Stimulated activated CD4-positive, alpha-beta T cell treated with anti-CD3 and anti-CD28 coated beads, Interleukin-15, amount 100 ng/mL, for 24 hours (primary cell): Measurements from ENCODE around the gene PLB1.

Source experiments
- DNase-seq: peaks from one replicate; pipeline ENCODE4 v3.0.0-alpha.2; 2020

The PLB1 gene

DNA sequence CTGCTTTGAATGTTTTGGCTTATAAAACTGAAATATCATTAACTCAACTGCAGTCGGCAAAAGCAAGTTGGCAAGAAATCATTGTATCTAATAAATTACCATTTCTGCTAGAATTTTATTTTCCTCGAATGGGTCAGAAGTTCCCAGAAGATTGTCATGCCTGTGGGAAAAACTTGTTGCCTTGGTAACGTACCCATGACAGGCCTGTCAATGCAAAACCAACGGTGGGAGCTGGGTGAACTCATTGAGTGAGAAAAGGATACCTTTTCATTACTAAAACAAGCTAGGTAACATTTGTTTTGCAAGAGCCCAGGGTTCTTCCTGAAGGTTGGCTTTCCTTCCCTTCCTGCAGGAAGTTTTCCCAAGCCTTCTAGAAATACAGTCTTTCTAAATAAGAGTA lies 9.5 kb downstream of the PLB1 start:
- DNase-seq, result no peak

DNA sequence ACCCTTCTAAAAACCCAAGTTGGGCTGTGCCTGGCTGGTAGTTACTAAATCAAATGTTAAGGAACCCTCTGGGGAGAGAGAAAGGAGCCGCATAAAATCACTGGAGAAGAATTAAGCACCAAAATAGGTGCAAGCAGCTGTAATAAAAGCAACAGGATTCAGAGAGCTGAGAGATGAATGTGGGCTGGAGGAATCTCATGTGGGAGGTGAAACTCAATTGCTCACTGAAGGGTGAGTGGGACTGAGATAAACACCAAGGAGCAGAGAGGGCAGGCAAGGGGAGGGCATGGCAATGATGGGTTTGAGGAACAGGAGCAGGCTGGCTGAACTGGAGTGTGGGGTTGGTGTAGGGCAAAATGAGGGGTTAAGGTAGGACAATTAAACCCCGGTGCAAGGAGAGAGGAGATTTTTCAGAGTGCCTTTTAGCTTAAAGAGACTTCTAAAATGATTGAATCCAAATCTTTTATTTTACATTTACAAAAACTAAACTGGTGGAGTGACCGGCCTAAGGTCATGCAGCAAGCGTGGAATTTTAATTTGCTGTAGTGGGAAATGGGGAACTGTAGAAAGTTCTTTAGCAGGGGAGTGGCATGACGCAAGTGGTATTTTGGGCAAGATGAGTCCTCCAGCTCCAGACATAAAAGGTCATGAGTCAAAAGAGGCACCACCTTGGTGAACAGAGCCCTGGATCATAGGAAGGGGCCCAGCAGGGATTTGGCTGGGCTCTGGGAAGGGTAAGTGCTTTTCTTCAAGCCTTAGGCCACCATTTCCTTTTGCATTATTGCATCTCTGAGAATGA lies 10.5 kb downstream of the PLB1 start:
- DNase-seq, result peak; percentile 16

DNA sequence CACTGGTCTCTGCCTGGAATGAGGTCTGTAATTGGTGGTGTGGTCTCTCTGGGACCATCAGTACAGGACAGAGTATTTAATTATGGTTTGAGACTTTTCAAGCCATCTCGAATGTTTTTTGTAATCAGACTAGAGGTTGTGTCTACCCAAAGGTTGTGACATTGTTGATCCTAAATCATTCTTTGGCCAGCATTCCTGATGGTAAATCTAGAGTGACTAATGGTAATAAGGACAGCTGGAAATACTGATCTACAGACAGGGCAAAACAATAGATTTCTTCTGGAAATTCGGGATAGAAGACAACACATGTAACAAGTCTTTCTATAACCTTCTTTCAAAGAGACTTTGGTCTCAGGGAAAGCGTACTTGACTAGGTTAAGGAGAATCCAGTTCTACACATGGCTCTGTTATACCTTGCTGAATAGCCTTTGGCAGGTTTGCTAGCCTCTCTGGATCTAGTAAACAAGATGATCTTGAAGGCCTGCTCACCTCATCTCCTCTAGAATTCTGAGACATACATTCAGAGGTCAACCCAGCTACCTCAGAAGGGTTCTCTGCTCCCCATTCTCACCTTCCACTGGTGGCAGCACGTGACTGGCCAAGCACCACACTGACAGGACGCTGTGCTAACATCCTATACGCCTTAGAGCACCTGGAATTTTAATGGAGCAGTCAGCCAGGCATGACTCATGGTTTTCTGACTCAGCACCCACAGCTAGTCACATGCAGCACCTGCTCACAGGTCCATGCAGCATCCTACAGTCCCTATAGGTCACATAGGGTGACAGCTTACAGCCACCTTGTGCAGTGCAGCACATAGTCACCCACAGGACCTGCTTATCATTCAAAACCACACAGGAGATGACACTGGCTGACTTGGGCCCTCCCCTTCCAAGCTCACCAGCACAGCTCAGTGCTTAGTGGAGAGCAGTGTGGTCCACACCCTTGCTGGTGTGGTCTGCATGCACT lies 12.2 kb downstream of the PLB1 start:
- DNase-seq, result peak; percentile 32

DNA sequence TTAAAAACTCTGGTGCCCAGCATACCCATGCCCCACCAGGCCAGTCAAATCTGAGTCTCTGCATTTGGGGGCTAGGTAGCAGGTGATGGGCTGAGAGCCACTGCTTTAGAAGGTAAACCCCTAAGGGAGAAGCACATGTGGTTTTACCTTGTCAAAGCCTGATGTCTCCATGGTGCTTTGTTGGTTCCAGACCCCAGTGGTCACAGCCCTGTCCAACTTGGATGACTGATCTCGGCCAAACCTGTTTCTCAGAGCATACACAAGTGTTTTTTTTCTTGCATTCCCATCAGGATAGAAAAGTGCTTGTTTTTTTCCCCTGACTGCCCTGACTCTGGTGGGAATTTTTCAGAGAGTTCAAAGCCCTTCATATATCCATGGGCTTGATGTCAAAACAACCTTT lies 13.5 kb downstream of the PLB1 start:
- no peak for DNase-seq

DNA sequence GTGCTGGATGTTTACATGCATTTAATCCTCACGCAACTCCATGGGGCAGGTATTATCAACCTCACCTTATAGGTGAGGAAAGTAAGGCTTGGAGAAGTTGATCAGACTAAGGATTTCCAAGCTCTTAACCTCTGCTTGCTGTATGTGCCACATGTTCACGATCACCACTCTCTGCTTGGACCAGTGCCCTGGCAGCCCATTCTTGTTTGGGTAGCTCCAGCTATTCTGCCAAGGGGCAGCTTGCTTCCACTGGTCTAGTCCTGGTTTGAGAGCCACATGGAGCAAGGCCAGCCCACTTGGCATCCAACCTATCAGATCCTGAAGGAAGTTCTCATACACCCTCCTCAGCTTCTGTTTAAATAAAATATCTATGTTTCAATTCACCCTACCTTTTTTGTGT lies 14.3 kb downstream of the PLB1 start:
- no peak for DNase-seq

DNA sequence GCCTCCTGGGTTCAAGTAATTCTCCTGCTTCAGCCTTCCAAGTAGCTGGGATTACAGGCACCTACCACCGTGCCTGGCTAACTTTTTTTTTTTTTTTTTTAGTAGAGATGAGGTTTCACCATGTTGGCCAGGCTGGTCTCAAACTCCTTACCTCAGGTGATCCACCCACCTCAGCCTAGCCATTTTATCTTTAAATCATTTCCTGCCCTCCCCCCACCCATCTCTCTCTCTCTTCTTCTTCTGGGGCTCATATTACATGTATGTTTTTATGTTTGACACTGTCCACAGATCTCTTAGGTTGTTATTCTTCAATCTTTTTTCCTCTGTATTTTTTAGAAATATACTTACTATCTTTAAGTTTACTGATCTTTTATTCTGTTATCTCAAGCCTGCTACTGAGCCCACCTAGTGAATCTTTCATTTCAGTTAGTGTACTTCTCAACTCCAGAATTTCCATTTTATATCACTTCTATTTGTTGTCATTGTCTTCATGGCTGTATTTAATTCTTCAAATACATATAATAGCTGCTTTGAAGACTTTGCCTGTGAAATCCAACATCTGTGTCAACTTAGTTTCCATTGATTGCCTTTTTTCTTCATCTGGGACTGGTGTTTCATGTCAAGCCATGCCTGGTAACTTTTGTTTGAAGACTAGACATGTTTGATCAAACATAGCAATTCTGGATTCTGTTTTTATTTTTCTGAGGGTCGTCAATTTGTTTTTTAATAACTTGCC lies 16.2 kb downstream of the PLB1 start:
- DNase-seq, result no peak

DNA sequence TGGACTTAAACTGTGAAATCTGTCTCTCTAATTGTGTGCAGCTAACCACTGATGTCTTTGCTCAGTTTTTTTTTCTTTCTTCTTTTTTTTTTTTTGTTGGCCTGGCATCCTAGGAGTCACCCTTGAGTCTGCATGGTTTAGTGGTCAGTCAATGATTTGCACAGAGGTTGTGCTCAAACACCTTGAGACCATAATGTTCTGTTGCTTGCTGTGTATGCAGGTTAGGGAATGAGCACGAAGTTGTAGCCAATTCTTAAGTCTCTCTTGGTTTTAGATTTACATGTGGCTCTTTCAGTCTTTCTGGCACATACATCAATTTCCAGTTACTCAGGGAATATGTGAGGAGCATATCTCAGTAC lies 16.7 kb downstream of the PLB1 start:
- DNase-seq, result no peak

DNA sequence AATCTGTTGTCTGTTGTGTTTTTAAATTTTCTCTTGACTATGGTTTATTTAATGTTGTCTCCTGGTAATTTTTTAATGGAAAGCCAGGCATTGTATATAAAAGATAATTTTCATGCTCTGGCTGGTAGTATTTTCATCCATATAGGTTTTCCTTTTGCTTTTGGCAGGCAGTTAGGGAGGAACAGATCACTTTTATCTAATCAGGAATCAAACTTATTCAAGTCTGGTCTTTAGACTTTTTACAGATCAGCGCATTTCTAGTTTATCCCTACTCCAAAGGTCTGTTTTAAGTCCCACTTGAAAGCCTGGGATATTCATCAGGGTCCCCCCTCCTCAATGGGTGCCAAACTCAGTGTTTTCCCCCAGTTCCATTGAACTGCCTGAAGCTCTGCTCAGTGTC lies 17.2 kb downstream of the PLB1 start:
- no peak for DNase-seq

DNA sequence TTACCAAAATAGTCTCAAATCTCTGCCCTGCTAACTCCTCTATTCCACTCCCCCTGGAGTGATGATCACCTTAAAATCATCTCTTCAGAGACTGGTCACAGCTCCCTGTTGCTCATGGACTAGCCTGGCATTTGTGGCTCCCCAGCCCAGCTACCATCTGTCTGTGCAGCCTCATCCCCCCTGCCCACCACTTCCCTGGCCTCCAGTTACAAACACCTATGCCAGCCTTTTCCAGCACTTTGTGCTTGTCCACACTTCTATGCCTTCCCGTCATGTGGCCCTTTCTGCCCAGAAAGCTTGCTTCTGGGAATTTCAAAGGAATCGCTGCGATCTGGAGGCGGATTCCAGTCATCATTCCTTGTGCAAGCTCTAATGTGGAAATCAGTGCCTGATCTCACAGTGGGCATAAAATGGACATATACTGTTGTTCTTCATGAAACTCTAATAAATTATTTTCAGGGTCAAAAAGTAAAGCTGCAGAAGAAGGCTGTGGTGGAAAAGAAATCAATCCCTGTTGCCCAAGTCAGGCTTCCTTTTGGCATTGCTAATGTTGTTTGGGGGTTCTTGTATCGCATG lies 19.4 kb downstream of the PLB1 start:
- DNase-seq, result no peak

DNA sequence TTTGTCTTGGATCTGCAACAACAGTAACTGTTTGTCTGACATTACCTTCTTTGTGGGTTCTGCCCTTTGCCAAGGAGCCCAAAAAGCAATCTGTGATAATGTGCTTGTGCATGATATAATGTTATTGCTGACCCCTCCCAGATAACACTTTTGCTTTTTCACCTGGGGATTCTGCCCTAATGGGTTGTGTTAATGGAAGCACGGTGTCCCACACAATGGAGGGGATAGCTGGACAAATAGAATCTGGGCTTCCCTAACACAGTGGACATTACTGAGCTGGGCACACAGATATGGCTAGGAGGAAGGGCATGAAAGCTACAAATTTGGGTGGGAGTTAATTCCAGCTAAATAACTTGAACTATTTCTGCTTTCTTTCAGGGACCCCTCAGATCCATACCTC lies 20.6 kb downstream of the PLB1 start:
- no peak for DNase-seq

DNA sequence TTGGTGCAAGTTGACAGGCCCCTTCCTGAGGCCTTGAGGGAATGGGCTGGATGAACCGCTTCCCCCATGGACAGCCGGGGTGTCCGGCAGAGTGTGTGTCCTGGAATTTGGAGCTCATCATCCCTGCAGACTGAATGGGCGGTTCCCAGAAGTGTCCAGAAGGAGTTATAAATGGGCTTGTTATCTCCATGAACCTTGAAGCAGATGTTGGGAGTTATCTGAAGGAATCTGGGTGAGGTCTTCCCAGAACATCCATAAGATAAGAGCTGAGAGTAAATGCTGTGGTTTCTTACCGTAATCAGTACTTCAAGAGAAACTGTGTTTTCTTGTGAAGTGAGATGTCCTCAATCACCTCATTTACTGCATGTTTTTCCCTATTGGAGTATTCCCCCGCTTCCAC lies 21.1 kb downstream of the PLB1 start:
- DNase-seq, result no peak

DNA sequence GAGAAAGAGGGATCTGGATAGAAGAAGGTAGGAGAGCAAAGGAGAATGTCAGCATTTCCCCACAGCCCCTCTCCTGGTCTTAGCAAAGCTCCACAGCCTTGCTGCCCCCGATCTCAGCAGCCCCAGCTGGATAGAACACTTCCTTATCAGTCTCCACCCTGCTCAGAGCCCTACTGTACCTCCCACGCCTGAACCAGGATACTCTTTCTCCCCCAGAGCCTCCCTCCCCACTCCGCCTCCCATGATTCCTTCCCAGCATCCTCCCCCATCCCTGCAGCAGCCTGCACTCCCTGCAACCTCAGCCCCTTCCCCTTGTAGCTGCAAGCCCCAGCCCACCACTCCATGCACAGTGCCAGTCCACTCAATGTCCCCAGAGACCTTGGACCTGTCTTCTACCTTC lies 25.8 kb downstream of the PLB1 start:
- DNase-seq, result no peak

DNA sequence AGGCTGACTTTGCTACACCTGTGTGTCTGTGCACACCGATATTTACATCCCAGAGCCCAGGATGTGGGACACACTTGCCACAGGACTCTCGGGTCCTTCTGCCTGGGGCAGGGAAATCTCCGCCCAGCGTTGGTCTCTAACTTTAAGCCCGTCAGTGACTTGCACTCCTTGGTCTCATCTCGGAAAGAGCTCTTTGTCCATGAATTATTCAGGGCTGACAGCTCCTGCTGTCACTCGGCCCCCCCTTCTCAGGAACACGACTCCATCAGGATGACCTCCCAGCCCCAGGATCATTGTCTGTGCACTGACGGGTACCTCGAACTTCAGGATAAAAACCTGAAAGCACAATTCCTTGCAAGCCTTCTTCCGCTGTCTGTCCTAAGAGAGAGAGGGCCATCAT lies 26.6 kb downstream of the PLB1 start:
- DNase-seq, result no peak

DNA sequence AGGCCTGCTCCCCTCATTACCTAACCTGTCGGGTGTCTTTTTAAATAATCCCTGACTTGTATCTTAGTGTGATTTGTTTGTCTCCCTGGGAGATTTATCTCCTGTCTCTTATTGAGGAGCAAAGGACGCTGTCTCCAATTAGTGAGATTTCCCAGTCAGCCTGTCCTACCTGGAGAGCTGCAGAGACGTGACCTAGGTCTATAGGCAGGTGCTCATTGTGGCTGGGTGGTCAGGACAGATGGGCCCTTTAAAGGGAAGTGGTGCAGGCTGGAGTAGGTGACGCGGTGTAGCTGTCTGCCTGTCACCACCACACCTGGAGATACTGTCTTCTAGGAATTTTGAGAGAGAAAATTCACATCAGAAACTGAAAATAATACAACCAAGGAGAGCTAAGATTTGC lies 28.0 kb downstream of the PLB1 start:
- no peak for DNase-seq

DNA sequence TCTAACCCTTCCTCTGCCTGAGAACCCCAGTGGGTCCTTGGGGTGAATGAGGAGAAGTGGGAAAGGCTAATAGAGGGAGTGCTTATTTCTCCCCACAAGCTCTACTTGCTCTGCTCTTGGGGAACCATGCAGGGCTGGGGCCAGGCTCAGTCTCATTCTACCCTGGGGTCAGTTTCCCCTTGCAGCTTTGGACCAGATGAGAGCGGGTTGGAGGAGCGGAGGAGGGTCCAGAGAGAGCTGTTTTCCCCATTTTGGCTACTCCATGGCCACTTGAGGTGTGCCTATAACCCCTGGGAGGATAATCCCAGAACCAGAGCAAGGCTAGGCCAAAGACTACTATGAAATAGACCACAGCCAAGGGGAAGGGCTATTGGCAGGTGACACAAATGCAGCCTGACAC lies 29.6 kb downstream of the PLB1 start:
- DNase-seq, result no peak

DNA sequence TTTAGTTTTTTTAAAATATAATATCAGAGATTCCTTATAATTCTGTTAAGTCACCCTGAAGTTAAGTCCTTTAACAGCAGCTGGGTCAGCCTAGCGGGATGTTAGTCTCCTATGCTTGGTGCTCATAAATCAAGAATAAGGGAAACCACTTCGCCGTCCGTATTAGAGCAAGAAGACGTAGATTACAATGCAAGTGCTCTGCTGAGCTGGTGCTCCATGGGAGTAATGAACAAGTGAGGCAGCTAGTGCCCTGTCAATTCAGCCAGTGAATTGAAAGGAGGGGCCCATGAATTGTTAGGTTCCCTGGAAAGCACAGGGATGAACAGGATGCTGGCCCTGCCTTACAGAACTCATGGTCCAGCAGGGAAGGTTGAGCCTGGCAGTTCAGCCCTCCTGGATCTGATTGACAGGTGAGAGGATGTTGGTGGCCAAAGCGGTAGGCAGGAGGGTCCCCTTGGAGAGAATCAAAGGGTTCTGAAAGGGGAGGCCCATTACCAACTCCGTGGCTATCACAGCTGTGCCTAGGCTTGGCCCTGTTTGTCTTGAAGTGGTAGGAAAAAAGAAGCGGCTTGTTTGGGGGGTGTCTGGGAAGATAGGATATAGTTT lies 30.8 kb downstream of the PLB1 start:
- DNase-seq, result no peak

DNA sequence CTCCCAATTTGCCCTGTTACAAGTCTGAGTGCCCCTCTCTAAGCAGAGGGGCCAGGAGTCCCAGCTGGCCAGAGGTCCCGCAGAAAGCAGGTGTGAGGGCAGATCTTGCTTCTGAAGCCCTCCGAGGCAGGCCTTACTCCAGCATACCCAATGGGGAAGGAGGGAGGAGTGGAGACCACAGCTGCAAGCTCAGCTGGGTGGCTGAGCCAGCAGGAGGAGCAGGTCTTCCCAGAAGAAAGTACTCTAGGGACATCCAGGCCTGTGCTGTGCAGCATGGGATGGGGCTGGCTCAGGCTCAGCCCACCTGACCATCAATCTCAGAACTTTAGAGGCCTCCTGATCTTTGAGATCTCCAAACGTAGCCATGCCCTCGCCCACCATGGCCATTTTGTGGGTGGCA lies 31.3 kb downstream of the PLB1 start:
- no peak for DNase-seq

DNA sequence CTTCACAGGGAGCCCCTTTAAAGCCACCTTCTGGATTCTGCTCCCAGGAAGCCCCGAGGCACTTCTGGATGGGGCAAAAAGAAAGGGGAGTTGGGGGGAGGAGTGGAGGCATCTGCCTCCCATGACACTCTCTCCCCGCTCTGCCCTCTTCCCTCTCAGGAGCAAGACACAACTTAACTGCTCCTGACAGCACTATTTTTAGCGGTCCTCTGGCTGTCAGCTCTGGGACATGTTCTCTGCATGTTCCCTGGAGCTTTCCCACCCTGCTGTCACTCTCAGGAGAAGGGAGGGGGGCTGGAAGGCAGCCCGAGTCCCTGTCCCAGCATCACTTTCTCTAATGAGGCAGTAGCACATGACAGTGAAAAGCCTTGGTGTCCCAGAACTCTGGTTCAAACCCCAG lies 32.3 kb downstream of the PLB1 start:
- no peak for DNase-seq

DNA sequence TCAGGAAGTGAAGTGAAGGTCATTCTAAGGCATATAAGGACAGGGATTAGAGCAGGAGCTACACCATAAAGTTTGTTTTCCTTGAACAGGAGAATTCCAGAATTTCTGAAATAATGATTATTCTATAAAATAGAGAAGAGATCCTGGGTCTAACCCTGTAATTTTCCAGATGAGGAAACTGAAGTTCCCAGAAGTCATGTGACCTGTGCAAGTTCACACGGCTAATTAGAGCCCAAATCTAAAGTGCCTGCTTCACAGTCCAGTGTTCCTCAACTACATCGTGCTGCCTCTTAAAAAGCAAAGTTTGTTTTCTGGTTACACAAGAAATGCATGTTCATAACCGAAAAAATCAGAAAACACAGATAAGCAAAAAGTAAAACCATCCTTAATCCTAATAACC lies 34.9 kb downstream of the PLB1 start:
- no peak for DNase-seq

DNA sequence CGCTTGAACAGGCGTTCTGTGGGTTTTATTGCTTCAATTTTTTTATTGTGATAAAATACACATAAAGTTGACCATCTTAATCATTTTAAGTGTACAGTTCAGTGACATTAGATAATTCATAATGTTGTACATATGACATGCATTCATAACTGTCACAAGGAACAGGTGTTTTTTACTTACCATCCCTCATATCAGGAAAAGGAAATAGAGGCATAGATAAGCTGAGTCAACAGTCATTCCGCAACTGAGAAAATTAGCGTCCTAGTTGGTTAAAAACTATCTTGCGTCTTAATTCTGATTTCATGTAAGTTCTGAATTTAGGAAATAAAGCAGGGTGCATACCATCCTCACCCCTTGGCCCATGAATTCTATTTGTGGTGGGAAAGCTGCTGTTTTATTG lies 36.5 kb downstream of the PLB1 start:
- DNase-seq, result no peak

DNA sequence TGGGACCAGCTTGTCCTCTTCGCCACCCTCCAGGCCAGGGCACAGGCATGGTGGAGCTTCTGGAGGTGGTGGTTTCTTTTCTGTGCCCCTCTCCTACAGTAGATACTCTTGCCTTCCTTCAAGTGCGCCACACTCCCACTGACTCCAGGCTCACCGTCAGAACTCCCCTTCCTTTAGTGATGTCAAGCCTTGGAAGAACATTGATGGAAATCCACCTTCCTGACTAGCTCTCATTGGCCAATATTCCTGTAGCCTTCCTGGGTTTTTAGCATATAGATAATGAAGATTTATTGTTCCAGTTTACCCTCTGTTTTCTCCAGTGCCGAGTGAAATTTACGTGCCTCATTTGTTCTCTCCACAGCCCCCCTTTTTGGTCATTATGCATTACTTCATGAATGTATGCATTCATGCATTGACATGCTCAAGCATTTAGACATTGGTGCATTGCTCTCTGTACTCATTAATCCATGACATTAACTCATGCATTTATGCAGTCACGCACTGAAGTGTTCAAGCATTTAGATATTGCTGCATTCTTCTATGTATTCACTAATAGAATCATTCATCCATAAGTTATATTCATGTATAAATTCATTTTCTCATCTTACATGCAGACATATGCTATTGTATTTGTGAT lies 37.3 kb downstream of the PLB1 start:
- DNase-seq, result no peak

DNA sequence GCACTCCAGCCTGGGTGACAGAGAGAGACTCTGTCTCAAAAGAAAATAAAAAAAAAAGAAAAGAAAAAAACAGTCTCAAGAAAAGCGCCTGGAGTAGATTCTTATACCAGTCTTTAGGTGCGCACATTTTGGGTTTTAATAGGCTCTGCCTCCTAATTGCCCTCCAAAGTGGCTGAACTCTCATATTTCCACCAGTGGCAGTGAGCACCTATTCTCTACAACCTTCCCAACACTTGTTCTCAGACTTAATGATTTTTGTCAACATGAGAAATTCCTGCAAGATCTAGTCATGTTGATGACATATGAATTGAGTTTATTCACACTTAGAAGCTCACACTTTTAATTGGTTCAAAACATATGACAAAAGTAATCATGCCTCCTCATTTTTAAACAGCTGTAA lies 39.0 kb downstream of the PLB1 start:
- DNase-seq, result no peak
